Esophagus muscularis mucosa (tissue), 4 donors: Measurements from ENCODE around the gene HSPA14. TPM values are rescaled to one million over a fixed set of nuclear protein-coding genes. Genes with fewer than 3 reads are reported as not detected.

ENCODE experiments used
- DNase-seq: peaks from one replicate; pipeline ENCODE4 v3.0.0-alpha.2; 2017; ENCODE audit errors: extremely low spot score
- H3K27ac ChIP-seq, 4 donors: fragments of 200-600 bp; sonication (generic); replicated peaks in 1 of 4; 1 replicate in 3 of 4; 2 replicates in 1 of 4; pipeline ENCODE4 v1.5.1; 2016 to 2019; ENCODE audit warnings: mild to moderate bottlenecking in 1 of 4
- H3K27me3 ChIP-seq, 4 donors: fragments of 200-600 bp; sonication (generic); one replicate each; pipeline versions ENCODE4 v1.5.1 to v1.6.0; 2016 to 2019
- H3K36me3 ChIP-seq, 4 donors: fragments of 200-600 bp; sonication (generic); one replicate each; pipeline ENCODE4 v1.5.1; 2016 to 2019
- H3K4me1 ChIP-seq, 4 donors: fragments of 200-600 bp; sonication (generic); one replicate each; pipeline ENCODE4 v1.5.1; 2016 to 2019
- H3K4me3 ChIP-seq, 4 donors: fragments of 200-600 bp; sonication (generic); 1 replicate in 2 of 4; 2 replicates in 2 of 4; pipeline ENCODE4 v1.5.1; 2016 to 2019; ENCODE audit warnings: mild to moderate bottlenecking in 4 of 4, moderate library complexity in 1 of 4
- H3K9me3 ChIP-seq, 4 donors: fragments of 200-600 bp; sonication (generic); 1 replicate in 3 of 4; 2 replicates in 1 of 4; pipeline ENCODE4 v1.5.1; 2016 to 2019
- CTCF ChIP-seq, 3 experiments: fragments of 200-600 bp in 2 of 3; fragments of 450-650 bp in 1 of 3; sonication (generic) in 2 of 3; IDR thresholded peaks; one replicate each; pipeline ENCODE4 v1.5.1; 2017 to 2019; ENCODE audit warnings: antibody characterized with exemption in 3 of 3, mild to moderate bottlenecking in 2 of 3, moderate library complexity in 1 of 3
- EP300 ChIP-seq: sonication (generic); formaldehyde crosslinking; IDR thresholded peaks from one replicate; pipeline ENCODE4 v1.6.1; 2017; ENCODE audit warnings: antibody characterized with exemption
- POLR2A ChIP-seq: fragments of 450-650 bp; IDR thresholded peaks from one replicate; pipeline ENCODE4 v1.6.1; 2017; ENCODE audit warnings: antibody characterized with exemption, moderate library complexity, mild to moderate bottlenecking, low read depth
- POLR2AphosphoS5 ChIP-seq, 2 donors: sonication (generic); formaldehyde crosslinking; IDR thresholded peaks; one replicate each; pipeline ENCODE4 v1.6.1; 2017; ENCODE audit warnings: antibody characterized with exemption in 2 of 2
- WGBS: methylation state at CpG from one replicate; pipeline ENCODE4 v1.1.5; 2018; 5-methylcytosine and 5-hydroxymethylcytosine counted together
- intact Hi-C: fragments of 100-400 bp; cut with DNase I; formaldehyde crosslinking; loops from one replicate; pipeline ENCODE4 v1.15.1; 2023
- total RNA-seq, 4 donors: library from RNA; depleted of rRNA; stranded (reverse); fragments of >200 nt; gene quantifications; one replicate each; pipeline versions ENCODE4 v1.1.0 to v1.2.1, GENCODE V29; 2016

The HSPA14 gene
- total RNA-seq, 4 donors from 2014 or later, result 6.8 to 9.8 (median 7.8) TPM

DNA sequence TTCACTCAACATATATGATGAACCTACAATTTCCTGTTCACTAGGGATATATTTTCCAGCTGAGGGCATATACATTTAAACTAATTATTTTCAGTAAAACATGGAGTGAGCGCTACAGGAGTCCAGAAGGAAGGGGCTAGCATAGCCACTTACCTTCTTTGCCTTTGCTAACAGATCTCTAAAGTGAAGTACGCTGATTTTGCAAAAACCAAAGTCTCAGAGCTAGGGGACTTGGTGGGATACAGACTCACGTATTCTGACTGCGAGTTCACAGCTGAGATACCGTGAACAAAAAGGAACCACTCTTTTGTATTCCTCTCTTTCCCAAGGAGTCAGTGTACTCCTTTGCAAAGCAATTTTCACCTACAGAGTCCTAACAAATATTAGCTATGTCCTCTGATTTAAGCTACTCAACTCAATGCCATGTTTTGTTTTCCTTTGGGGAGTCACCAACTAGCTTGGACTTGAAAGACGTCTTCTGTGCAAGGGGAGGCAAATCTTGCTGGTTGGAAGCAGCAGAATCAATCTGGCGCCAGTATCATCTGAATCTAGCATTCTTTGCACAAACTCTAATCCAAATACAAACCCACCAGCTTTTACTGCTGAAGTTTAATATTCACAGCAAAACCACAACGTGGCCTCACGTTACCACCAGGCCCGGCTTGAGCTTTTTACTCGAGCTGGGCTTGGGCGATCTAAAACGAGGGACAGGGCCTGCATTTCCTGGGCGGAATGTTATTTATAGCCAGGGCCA is 926 bp upstream of the HSPA14 start:
- intact Hi-C loops, result loop anchor here (5.0 kb wide), 3 partner anchors 40 to 235 kb away; partner anchors contain the start of gene SUV39H2
- WGBS, result 21% methylated on average over 14 of the region's 14 CpGs
- Histone ChIP-seq H3K27ac (peak overlapping the region; percentile 95 to 96 (median 96)), H3K4me3 (peak overlapping the region; percentile 71 to 97 (median 84)), H3K4me1 (peaks cover 17 to 22% (median 19%) of the 10 kb centered on the region in 4 donors), H3K36me3 (peaks cover 6 to 16% (median 11%) of the 10 kb centered on the region in 4 donors), H3K27me3 (no peaks in the 10 kb centered on the region), H3K9me3 (no peaks in the 10 kb centered on the region)
- no peak for DNase-seq
- TF ChIP-seq EP300 (no peak), POLR2AphosphoS5 (IDR thresholded peaks at IDR 0.05) (no peak), CTCF (IDR thresholded peaks at IDR 0.05) (no peak), POLR2A (no peak)

GRCh38 chr10:14838582-14839304 is 637 bp downstream of the HSPA14 start:
- Histone ChIP-seq H3K4me3 (peak overlapping the region; percentile 71 to 97 (median 84)), H3K27ac (peak overlapping the region; percentile 95 to 96 (median 96)), H3K9me3 (no peaks in the 10 kb centered on the region), H3K4me1 (peaks cover 17 to 22% (median 19%) of the 10 kb centered on the region in 4 donors), H3K36me3 (peaks cover 19 to 32% (median 27%) of the 10 kb centered on the region in 4 donors), H3K27me3 (no peaks in the 10 kb centered on the region)
- TF ChIP-seq CTCF (IDR thresholded peaks at IDR 0.05) (no peak), POLR2A (no peak), POLR2AphosphoS5 (IDR thresholded peaks at IDR 0.05) (no peak), EP300 (no peak)
- DNase-seq, result peak; percentile 90
- WGBS, result 0% methylated on average over 22 of the region's 60 CpGs
- intact Hi-C loops, result loop anchor here (5.0 kb wide), 3 partner anchors 39 to 236 kb away; partner anchors contain the start of gene SUV39H2

GRCh38 chr10:14839305-14839695 is 1.2 kb downstream of the HSPA14 start:
- H3K4me3 ChIP-seq, result peak overlapping the region; percentile 71 to 97 (median 84)
- intact Hi-C loops, result loop anchor here (5.0 kb wide), 3 partner anchors 38 to 237 kb away; partner anchors contain the start of gene SUV39H2
- peaks cover 17 to 22% (median 19%) of the 10 kb centered on the region in 4 donors for H3K4me1 ChIP-seq
- DNase-seq, result no peak
- H3K27ac ChIP-seq, result peak overlapping the region; percentile 95 to 96 (median 96)
- no peaks in the 10 kb centered on the region for H3K27me3 ChIP-seq
- H3K36me3 ChIP-seq, result peaks cover 19 to 37% (median 32%) of the 10 kb centered on the region in 4 donors
- H3K9me3 ChIP-seq, result no peaks in the 10 kb centered on the region
- WGBS, result 16% methylated on average over 14 of the region's 14 CpGs
- TF ChIP-seq POLR2AphosphoS5 (IDR thresholded peaks at IDR 0.05) (no peak), POLR2A (no peak), EP300 (no peak)

- no peaks in the 10 kb centered on the region for H3K9me3 ChIP-seq
- peaks cover 17 to 22% (median 19%) of the 10 kb centered on the region in 4 donors for H3K4me1 ChIP-seq
- H3K36me3 ChIP-seq, result peaks cover 19 to 46% (median 40%) of the 10 kb centered on the region in 4 donors
- TF ChIP-seq CTCF (IDR thresholded peaks at IDR 0.05) (no peak), EP300 (no peak), POLR2A (no peak), POLR2AphosphoS5 (IDR thresholded peaks at IDR 0.05) (no peak)
- no peak for DNase-seq
- H3K27ac ChIP-seq, result no peak overlapping the region
- intact Hi-C loops, result no loop called here
- WGBS, result 86% methylated on average over 2 of the region's 2 CpGs
- H3K27me3 ChIP-seq, result no peaks in the 10 kb centered on the region
- H3K4me3 ChIP-seq, result no peak overlapping the region
Observed at GRCh38 chr10:14840178-14840577, 2.1 kb downstream of the HSPA14 start.
